AG09309 (cell line): ENCODE results near the gene ZNF341.

Experiments
- DNase-seq: peaks from one replicate; pipeline ENCODE4 v3.0.0-alpha.2; 2010; ENCODE audit warnings: low read depth
- H3K4me3 ChIP-seq: 2 replicates; pipeline ENCODE4 v1.5.1; 2011; ENCODE audit warnings: mild to moderate bottlenecking, low read depth, low read length, moderate library complexity; ENCODE audit not compliant: control insufficient read depth
- TF ChIP-seq, protein P1 (sequence below): IDR thresholded peaks from 2 replicates; pipeline ENCODE4 v1.5.1; 2011; ENCODE audit warnings: mild to moderate bottlenecking, low read depth, low read length, inconsistent platforms; ENCODE audit not compliant: insufficient read depth, control insufficient read depth; ENCODE audit errors: missing control alignments

The ZNF341 gene

DNA sequence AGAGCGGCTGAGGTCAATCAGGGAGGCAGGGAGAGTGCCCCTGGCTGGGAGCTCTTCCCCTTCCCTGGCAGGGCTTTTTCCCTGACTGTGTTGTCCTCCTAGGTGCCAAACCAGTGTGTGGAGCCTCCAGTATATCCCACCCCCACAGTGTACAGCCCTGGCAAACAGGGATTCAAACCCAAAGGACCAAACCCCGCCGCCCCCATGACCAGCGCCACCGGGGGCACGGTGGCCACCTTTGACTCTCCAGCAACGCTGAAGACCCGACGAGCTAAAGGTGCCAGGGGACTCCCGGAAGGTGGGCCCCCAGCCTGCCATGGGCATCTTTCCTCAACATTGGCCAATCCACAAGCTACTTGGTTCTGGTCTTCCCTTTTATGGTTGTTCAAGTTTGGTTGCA is 25.2 kb downstream of the ZNF341 start:
- TF ChIP-seq, protein P1, sequence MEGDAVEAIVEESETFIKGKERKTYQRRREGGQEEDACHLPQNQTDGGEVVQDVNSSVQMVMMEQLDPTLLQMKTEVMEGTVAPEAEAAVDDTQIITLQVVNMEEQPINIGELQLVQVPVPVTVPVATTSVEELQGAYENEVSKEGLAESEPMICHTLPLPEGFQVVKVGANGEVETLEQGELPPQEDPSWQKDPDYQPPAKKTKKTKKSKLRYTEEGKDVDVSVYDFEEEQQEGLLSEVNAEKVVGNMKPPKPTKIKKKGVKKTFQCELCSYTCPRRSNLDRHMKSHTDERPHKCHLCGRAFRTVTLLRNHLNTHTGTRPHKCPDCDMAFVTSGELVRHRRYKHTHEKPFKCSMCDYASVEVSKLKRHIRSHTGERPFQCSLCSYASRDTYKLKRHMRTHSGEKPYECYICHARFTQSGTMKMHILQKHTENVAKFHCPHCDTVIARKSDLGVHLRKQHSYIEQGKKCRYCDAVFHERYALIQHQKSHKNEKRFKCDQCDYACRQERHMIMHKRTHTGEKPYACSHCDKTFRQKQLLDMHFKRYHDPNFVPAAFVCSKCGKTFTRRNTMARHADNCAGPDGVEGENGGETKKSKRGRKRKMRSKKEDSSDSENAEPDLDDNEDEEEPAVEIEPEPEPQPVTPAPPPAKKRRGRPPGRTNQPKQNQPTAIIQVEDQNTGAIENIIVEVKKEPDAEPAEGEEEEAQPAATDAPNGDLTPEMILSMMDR, result no peak
- H3K4me3 ChIP-seq, result no peak overlapping the region
- no peak for DNase-seq

DNA sequence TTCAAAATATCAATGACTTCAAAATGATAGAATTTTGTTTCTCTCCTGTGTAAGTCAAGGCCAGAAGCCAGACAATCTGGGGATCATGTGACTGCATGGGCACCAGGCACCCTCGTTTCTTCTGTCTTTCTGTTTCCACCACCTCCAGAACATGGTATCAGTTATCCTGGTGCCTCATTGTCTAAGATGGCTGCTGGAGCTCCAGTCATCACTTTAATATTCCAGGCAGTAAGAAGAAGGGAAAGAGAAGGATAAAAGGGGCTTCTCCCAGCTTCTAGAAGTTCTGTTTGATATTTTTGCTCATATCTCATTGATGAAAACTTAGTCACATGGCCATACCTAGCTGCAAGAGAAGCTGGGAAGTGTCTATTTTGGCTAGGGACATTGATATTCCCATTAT is 25.7 kb downstream of the ZNF341 start:
- DNase-seq, result no peak
- H3K4me3 ChIP-seq, result no peak overlapping the region
- TF ChIP-seq, protein P1, result no peak

DNA sequence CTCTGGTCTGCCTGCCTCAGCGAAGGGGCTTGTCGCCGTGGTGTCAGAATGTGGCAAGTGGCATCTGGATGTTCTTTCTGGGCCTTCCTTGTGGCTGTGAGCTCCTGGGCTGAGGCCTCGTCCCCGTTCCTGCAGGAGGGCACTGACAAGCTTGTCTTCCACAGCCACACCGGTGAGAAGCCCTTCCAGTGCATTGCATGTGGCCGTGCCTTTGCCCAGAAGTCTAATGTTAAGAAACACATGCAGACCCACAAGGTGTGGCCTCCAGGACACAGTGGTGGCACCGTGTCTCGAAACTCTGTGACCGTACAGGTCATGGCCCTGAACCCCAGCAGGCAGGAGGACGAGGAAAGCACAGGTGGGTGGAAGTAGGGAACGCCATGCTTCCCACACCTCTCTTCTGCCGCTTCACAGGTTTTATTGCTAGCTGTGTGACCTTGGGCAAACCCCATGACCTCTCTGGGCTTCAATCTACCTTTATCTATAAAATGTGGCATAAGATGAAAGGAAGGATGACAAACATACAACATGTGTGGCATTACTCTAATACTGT is 30.0 kb downstream of the ZNF341 start:
- DNase-seq, result no peak
- H3K4me3 ChIP-seq, result no peak overlapping the region
- TF ChIP-seq, protein P1, result no peak

- TF ChIP-seq, protein P1, result no peak
- no peak overlapping the region for H3K4me3 ChIP-seq
- no peak for DNase-seq
Measured at GRCh38 chr20:33765099-33765498, 33.3 kb downstream of the ZNF341 start.

DNA sequence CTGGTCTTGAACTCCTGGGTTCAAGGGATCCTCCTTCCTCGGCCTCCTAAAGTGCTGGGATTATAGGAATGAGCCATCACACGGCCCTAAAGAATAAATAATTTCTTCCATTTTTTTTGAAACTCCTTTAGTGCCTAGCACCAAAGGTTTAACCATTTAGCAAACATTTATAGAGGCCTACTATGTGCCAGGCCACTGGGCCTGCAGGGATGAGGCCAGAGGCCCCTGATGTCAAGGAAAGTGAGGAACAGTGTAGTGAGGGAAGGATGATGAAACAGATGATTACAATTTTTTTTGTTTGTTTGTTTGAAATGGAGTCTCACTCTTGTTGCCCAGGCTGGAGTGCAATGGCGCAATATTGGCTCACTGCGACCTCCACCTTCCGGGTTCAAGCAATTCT is 33.8 kb downstream of the ZNF341 start:
- DNase-seq, result no peak
- H3K4me3 ChIP-seq, result no peak overlapping the region
- TF ChIP-seq, protein P1, result no peak

GRCh38 chr20:33766686-33767085 is 34.9 kb downstream of the ZNF341 start:
- no peak for DNase-seq
- TF ChIP-seq, protein P1, result no peak
- H3K4me3 ChIP-seq, result no peak overlapping the region

GRCh38 chr20:33767777-33768138 is 36.0 kb downstream of the ZNF341 start:
- no peak for DNase-seq
- TF ChIP-seq, protein P1, result no peak
- no peak overlapping the region for H3K4me3 ChIP-seq
